H1 (cell line): ENCODE data around the gene AURKAIP1. TPM values are rescaled to one million over a fixed set of nuclear protein-coding genes. Genes with fewer than 3 reads are reported as not detected.

Source experiments
- CTCF ChIA-PET: fragments of 300-600 bp; sonication (Branson Sonifier 250); formaldehyde crosslinking; loops from one replicate; lab custom pipeline; 2021; ENCODE audit not compliant: partially characterized antibody; lab: Charles Lee
- POLR2A ChIA-PET: fragments of 300-600 bp; sonication (Branson Sonifier 250); formaldehyde crosslinking; loops from one replicate; lab custom pipeline; 2021; ENCODE audit warnings: inconsistent platforms; ENCODE audit not compliant: partially characterized antibody; lab: Charles Lee
- DNase-seq, 2 experiments: peaks; one replicate each; pipeline versions ENCODE4 v3.0.0 to v3.0.0-alpha.2; 2010 to 2022; ENCODE audit warnings: low spot score in 2 of 2, low read depth in 1 of 2, mixed read lengths in 1 of 2
- FAIRE-seq: peaks from 2 replicates; lab custom pipeline; 2011; peaks lifted over from hg19 to GRCh38; lab: Jason Lieb, UNC
- H2AFZ ChIP-seq: 2 replicates; pipeline ENCODE4 v1.8.1; 2012; ENCODE audit warnings: low read length, inconsistent platforms
- H2AK5ac ChIP-seq: 2 replicates; pipeline ENCODE4 v1.6.1; 2013; ENCODE audit warnings: low read depth, low read length
- H2BK120ac ChIP-seq: replicated peaks from 2 replicates; pipeline ENCODE3; 2013; ENCODE audit warnings: low read depth, low read length, inconsistent platforms
- H2BK12ac ChIP-seq: 2 replicates; pipeline ENCODE4 v1.6.1; 2013; ENCODE audit warnings: low read depth, low read length
- H2BK15ac ChIP-seq: 2 replicates; pipeline ENCODE4 v1.6.1; 2013; ENCODE audit warnings: low read length
- H2BK20ac ChIP-seq: 2 replicates; pipeline ENCODE4 v1.6.1; 2013; ENCODE audit warnings: low read length
- H2BK5ac ChIP-seq: 2 replicates; pipeline ENCODE4 v1.6.1; 2013; ENCODE audit warnings: low read depth, low read length
- H3K14ac ChIP-seq: 2 replicates; pipeline ENCODE4 v1.6.1; 2013; ENCODE audit warnings: inconsistent platforms; ENCODE audit not compliant: insufficient read length
- H3K18ac ChIP-seq: 2 replicates; pipeline ENCODE4 v1.6.1; 2013; ENCODE audit warnings: low read length; ENCODE audit errors: extremely low read depth
- H3K23ac ChIP-seq: 2 replicates; pipeline ENCODE4 v1.6.1; 2013; ENCODE audit warnings: inconsistent platforms; ENCODE audit not compliant: insufficient read length
- H3K23me2 ChIP-seq: 2 replicates; pipeline ENCODE4 v1.6.1; 2013; ENCODE audit warnings: low read depth, low read length
- H3K27ac ChIP-seq: 2 replicates; pipeline ENCODE4 v1.6.1; 2011; ENCODE audit warnings: low read depth, low read length, inconsistent platforms
- H3K27me3 ChIP-seq, 4 experiments: replicated peaks in 1 of 4; 1 replicate in 1 of 4; 2 replicates in 3 of 4; pipeline versions ENCODE4 v1.6.1 to v1.8.1; 2011 to 2013; ENCODE audit warnings: low read length in 3 of 4, mild to moderate bottlenecking in 3 of 4, inconsistent platforms in 2 of 4, mixed read lengths in 2 of 4, moderate library complexity in 1 of 4; ENCODE audit not compliant: control insufficient read depth in 3 of 4, insufficient read depth in 3 of 4; ENCODE audit errors: extremely low read depth in 1 of 4
- H3K36me3 ChIP-seq, 4 experiments: 2 replicates each; pipeline versions ENCODE4 v1.6.1 to v1.8.1; 2011 to 2013; ENCODE audit warnings: mild to moderate bottlenecking in 4 of 4, low read length in 3 of 4, moderate library complexity in 2 of 4, control low read depth in 1 of 4, inconsistent platforms in 1 of 4; ENCODE audit not compliant: insufficient read depth in 4 of 4, control insufficient read depth in 2 of 4
- H3K4ac ChIP-seq: replicated peaks from 2 replicates; pipeline ENCODE3; 2013; ENCODE audit warnings: low read length, low read depth, mixed read lengths, inconsistent platforms; ENCODE audit not compliant: insufficient read length
- H3K4me1 ChIP-seq, 4 experiments: replicated peaks in 1 of 4; 1 replicate in 1 of 4; 2 replicates in 3 of 4; pipeline versions ENCODE4 v1.6.1 to v1.8.1; 2011 to 2013; ENCODE audit warnings: low read length in 3 of 4, inconsistent platforms in 2 of 4, mixed read lengths in 1 of 4; ENCODE audit not compliant: insufficient read depth in 4 of 4, control insufficient read depth in 3 of 4
- H3K4me2 ChIP-seq, 2 experiments: 2 replicates each; pipeline versions ENCODE4 v1.6.1 to v1.8.1; 2011 to 2013; ENCODE audit warnings: low read depth in 2 of 2, low read length in 2 of 2, control low read depth in 1 of 2, inconsistent platforms in 1 of 2, mild to moderate bottlenecking in 1 of 2; ENCODE audit not compliant: insufficient read depth in 1 of 2
- H3K4me3 ChIP-seq, 4 experiments: fragments of 200-600, 300-600 bp in 1 of 4; sonication (generic), shearing (Covaris generic), sonication (Bioruptor Twin) in 1 of 4; 2 replicates each; pipeline versions ENCODE4 v1.5.1 to v1.8.1; 2011 to 2016; ENCODE audit warnings: low read length in 4 of 4, low read depth in 3 of 4, control low read depth in 2 of 4, inconsistent platforms in 2 of 4, mild to moderate bottlenecking in 2 of 4, mixed read lengths in 1 of 4, moderate library complexity in 1 of 4; ENCODE audit not compliant: insufficient read depth in 2 of 4; ENCODE audit errors: extremely low read depth in 1 of 4
- H3K56ac ChIP-seq: replicated peaks from 2 replicates; pipeline ENCODE3; 2013; ENCODE audit warnings: low read depth, mild to moderate bottlenecking, mixed read lengths, low read length, inconsistent platforms; ENCODE audit not compliant: insufficient read length
- H3K79me1 ChIP-seq: 2 replicates; pipeline ENCODE4 v1.6.1; 2013; ENCODE audit warnings: low read depth, low read length, control low read depth
- H3K79me2 ChIP-seq, 2 experiments: 2 replicates each; pipeline versions ENCODE4 v1.6.1 to v1.8.1; 2012 to 2013; ENCODE audit warnings: low read length in 2 of 2, mild to moderate bottlenecking in 2 of 2, inconsistent platforms in 1 of 2; ENCODE audit not compliant: insufficient read depth in 2 of 2, control insufficient read depth in 1 of 2
- H3K9ac ChIP-seq, 4 experiments: replicated peaks in 1 of 4; 1 replicate in 1 of 4; 2 replicates in 3 of 4; pipeline versions ENCODE4 v1.6.1 to v1.8.1; 2011 to 2013; ENCODE audit warnings: low read depth in 3 of 4, low read length in 3 of 4, control low read depth in 2 of 4, mild to moderate bottlenecking in 2 of 4, moderate library complexity in 2 of 4, inconsistent platforms in 1 of 4; ENCODE audit errors: extremely low read depth in 1 of 4
- H3K9me3 ChIP-seq, 2 experiments: 2 replicates each; pipeline versions ENCODE4 v1.6.1 to v1.8.1; 2012 to 2013; ENCODE audit warnings: mild to moderate bottlenecking in 2 of 2, moderate library complexity in 2 of 2, control low read depth in 1 of 2, inconsistent platforms in 1 of 2, low read depth in 1 of 2, low read length in 1 of 2, mixed read lengths in 1 of 2; ENCODE audit not compliant: insufficient read depth in 2 of 2
- H4K20me1 ChIP-seq, 2 experiments: replicated peaks in 1 of 2; 2 replicates each; pipeline versions ENCODE3 to v1.8.1; 2011 to 2013; ENCODE audit warnings: inconsistent platforms in 2 of 2, low read length in 2 of 2, mild to moderate bottlenecking in 1 of 2; ENCODE audit not compliant: insufficient read depth in 2 of 2, control insufficient read depth in 1 of 2
- H4K5ac ChIP-seq: 2 replicates; pipeline ENCODE4 v1.6.1; 2013; ENCODE audit warnings: low read length, low read depth, mixed read lengths, inconsistent platforms; ENCODE audit not compliant: insufficient read length
- H4K8ac ChIP-seq: 2 replicates; pipeline ENCODE4 v1.8.0; 2013; ENCODE audit warnings: mild to moderate bottlenecking, moderate library complexity, low read length, inconsistent platforms; ENCODE audit not compliant: insufficient read depth; ENCODE audit errors: extremely low read depth
- H4K91ac ChIP-seq: replicated peaks from 2 replicates; pipeline ENCODE3; 2013; ENCODE audit warnings: low read length, mixed read lengths, inconsistent platforms; ENCODE audit not compliant: insufficient read length
- HDAC2 ChIP-seq, 2 experiments: fragments of 300-600 bp in 1 of 2; sonication (generic) in 1 of 2; IDR thresholded peaks; 2 replicates each; pipeline ENCODE4 v1.6.1; 2011 to 2012; ENCODE audit warnings: low read depth in 2 of 2, low read length in 2 of 2, mild to moderate bottlenecking in 2 of 2, moderate library complexity in 2 of 2, borderline replicate concordance in 1 of 2, inconsistent platforms in 1 of 2
- WGBS, 2 experiments: shearing (Covaris generic) in 1 of 2; methylation state at CpG; one replicate each; pipeline versions ENCODE4 v1.1.6 to v1.1.7; 2013 to 2015; ENCODE audit warnings: low lambda C conversion rate in 2 of 2, mixed read lengths in 2 of 2, inconsistent platforms in 1 of 2, low coverage in 1 of 2, missing lambda C conversion rate in 1 of 2; ENCODE audit not compliant: insufficient replicate concordance in 2 of 2, insufficient coverage in 1 of 2, insufficient read length in 1 of 2; ENCODE audit errors: extremely low coverage in 1 of 2, missing lambda C conversion rate in 1 of 2; 5-methylcytosine and 5-hydroxymethylcytosine counted together
- polyA plus RNA-seq, 7 experiments: library from polyadenylated mRNA; depleted of rRNA in 3 of 7; stranded (reverse) in 5 of 7; unstranded in 2 of 7; fragments of >200 nt in 5 of 7; fragments of 200-250 nt in 2 of 7; gene quantifications; 1 replicate in 5 of 7; 2 replicates in 1 of 7; 4 replicates in 1 of 7; pipeline versions ENCODE4 v1.2.1 to v1.2.3, GENCODE V29; 2011 to 2013; ENCODE audit warnings: missing spikeins in 2 of 7, mixed read lengths in 2 of 7
- total RNA-seq: library from RNA; stranded (reverse); fragmentation: NEBNext Ultra II Directional; extraction: Animal tissue kit (Norgen Biotek cat#: 25700); gene quantifications from 2 replicates; pipeline ENCODE4 v1.2.1, GENCODE V29; 2021

AURKAIP1 gene
- total and polyA plus RNA-seq, 2 of the 8 experiments (the other 6 are each of a cell fraction or from before 2014, with no cell fraction given), result 87.8 to 194 TPM

DNA sequence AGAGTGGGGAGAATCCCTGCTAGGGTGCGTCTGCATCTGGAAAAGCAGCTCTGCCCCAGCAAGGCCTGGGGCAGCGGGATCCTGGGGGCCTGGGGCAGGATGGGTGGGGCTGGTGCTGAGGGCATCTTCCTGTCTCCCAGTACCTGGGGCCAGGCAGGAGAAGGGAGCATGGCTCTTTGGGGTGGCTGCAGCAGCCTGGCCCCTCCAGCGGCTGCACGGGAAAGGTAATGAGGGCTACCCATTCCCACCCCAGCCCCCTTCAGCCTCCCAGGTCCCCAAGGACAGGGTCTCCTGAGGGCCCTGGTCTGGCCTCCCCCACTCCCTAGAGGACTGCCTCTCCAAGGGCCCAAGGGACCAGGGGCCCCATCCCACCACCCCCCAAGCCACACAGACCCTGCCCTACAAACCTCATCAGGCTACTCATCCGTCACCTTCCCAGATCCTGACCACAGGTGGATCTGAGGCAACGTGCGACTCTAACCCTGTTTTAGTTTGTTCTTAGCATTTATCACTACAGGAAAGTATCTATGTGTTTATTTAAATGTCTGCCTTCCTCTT is 47.0 kb upstream of the AURKAIP1 start:
- no peaks in the 10 kb centered on the region for H3K79me1 ChIP-seq
- no peaks in the 10 kb centered on the region for H4K20me1 ChIP-seq
- H2BK12ac ChIP-seq, result peak overlapping the region; percentile 40; the same call in 1 of the 2 replicates
- peaks cover 0 to 41% (median 33%) of the 10 kb centered on the region in 4 experiments; a peak in 6 of 7 replicates for H3K4me1 ChIP-seq
- no peak overlapping the region for H2AFZ ChIP-seq
- no peak overlapping the region for H4K91ac ChIP-seq
- H3K56ac ChIP-seq, result no peak overlapping the region
- H3K4ac ChIP-seq, result no peak overlapping the region
- H2BK120ac ChIP-seq, result no peak overlapping the region
- no peak overlapping the region for H3K9ac ChIP-seq
- ChIA-PET POLR2A (interaction anchor here (0.6 to 22.9 kb wide), 6 partner anchors 11 to 36 kb away, joined by 3 to 515 read pairs (median 6); partner anchors contain the start of genes CCNL2, MRPL20 and VWA1), CTCF (interaction anchor here (1.6 to 2.9 kb wide), 2 partner anchors 16 to 19 kb away, joined by 4 to 12 read pairs; no protein-coding TSS in a partner anchor)
- no peaks in the 10 kb centered on the region for H3K9me3 ChIP-seq
- DNase-seq (no peak), FAIRE-seq (no peak)
- peaks cover 10% of the 10 kb centered on the region; the same call in 1 of the 2 replicates for H3K23me2 ChIP-seq
- H4K8ac ChIP-seq, result no peak overlapping the region
- H3K79me2 ChIP-seq, result no peaks in the 10 kb centered on the region
- no peak overlapping the region for H3K4me3 ChIP-seq
- H3K4me2 ChIP-seq, result peak overlapping the region in 1 of 2 experiments; percentile 27; a peak in 1 of 4 replicates
- H3K23ac ChIP-seq, result no peak overlapping the region
- no peak overlapping the region for H4K5ac ChIP-seq
- H2AK5ac ChIP-seq, result peak overlapping the region; percentile 54; the same call in 1 of the 2 replicates
- no peak overlapping the region for H2BK15ac ChIP-seq
- no peaks in the 10 kb centered on the region; a peak in 2 of 7 replicates for H3K27me3 ChIP-seq
- H3K14ac ChIP-seq, result no peak overlapping the region
- H2BK20ac ChIP-seq, result peak overlapping the region; percentile 24; the same call in 1 of the 2 replicates
- H3K27ac ChIP-seq, result 0 out of 2 replicates have a peak overlapping the region, but pooled peaks have one; percentile 2
- WGBS, 2 experiments, result 91% methylated on average over 6 of the region's 7 CpGs; no CpG with 5 or more reads in 1 of the 2 experiments
- H2BK5ac ChIP-seq, result peak overlapping the region; percentile 77
- H3K18ac ChIP-seq, result 0 out of 2 replicates have a peak overlapping the region, but pooled peaks have one; percentile 51
- no peaks in the 10 kb centered on the region for H3K36me3 ChIP-seq
- TF ChIP-seq HDAC2 (IDR thresholded peaks at IDR 0.05; ENCODE audit: borderline replicate concordance in 1 of 2, low read depth in 2 of 2, low read length in 2 of 2), result no peak
